Activated CD4-positive, CD25-positive, alpha-beta regulatory T cell treated with anti-CD3 and anti-CD28 coated beads, Interleukin-2, amount 50 U/mL, for 16 hours (primary cell): Measurements from ENCODE around the gene RASAL2.
"Not testable (repeated sequence)": the region's sequence is repeated elsewhere in the genome, so short reads cannot be mapped to it uniquely, and the experiment has no call there.

Source experiments
- DNase-seq: peaks from one replicate; pipeline ENCODE4 v3.0.0-alpha.2; 2020; ENCODE audit warnings: low read depth, low spot score

RASAL2 gene

DNA sequence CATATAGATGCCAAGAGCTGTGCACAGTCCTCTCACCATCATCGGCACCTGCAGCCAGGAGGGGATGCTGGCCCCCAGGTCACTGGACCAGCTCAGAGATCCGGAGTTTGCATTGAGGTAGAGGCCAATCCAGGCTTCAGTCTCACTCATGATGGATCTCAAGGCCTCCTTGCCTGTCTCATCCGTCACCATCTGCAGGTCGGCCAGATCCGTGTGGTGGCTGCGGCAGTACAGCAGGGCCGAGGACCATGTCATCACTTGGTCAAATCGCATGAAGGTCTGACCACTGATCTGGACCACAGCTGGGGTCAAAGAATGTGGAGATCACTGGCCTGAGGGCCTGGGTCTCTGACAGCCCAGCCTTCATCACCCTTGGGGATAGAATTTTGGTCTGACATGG is 396.2 kb downstream of the RASAL2 start:
- no peak for DNase-seq

GRCh38 chr1:178490967-178491366 is 397.1 kb downstream of the RASAL2 start:
- DNase-seq: no peak

DNA sequence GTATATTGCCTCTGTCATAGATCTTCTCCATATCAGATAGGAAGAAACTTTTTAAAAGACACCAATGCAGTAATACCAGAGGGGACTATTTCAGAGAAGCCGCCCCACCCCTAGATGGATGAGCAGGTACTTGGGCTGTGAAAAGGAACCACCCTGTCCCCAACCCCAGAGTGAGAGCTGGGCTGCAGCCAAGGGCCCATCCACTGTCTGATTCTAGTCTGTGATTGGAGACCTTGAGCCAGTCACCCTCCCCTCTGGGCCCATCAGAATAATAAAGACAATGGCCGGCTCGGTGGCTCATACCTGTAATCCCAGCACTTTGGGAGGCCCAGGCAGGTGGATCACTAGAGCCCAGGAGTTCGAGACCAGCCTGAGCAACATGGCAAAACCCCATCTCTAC is 397.8 kb downstream of the RASAL2 start:
- DNase-seq: no peak

DNA sequence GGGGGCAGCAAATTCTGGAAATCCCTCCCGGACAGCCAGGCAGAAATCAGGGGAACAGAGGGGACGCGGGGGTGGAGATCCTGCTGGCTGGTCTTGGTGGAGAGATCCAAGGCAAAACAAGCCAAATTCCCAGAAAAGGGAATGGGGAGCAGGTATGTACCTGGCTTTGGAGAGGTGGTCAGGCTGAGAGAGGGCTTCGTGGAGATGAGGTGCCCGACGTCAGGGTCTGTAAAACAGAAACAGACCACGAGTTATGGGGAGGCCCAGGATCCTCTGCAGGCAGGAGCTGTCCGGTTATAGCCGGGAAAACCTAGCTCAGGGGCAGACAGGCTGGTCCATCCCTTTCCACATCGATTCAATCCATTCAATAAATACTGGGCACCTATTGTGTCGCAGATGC is 398.4 kb downstream of the RASAL2 start:
- DNase-seq: no peak

- DNase-seq: no peak
Measured at GRCh38 chr1:178493301-178493741, 399.4 kb downstream of the RASAL2 start.

DNA sequence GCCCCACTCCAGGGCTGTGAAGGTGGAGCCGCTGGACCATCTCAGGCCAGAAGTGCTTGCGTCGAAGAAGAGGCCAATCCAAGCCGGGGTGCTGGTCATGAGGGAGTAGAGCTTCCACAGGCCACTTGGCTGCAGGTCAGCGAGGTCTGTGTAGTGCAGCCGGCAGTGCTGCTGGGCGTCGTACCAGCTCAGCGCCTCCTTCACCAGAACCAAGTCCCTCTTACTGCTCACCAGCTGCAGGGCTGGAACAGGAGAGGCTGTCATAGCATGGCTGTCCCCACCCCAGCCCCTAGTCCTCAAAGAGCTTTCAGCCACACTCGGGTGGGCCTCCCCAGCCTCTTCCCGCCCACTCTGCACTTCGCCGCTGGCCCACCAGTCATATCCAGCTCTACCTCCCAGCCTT is 400.7 kb downstream of the RASAL2 start:
- DNase-seq: no peak

GRCh38 chr1:178495158-178495557 is 401.3 kb downstream of the RASAL2 start:
- DNase-seq: no peak

DNA sequence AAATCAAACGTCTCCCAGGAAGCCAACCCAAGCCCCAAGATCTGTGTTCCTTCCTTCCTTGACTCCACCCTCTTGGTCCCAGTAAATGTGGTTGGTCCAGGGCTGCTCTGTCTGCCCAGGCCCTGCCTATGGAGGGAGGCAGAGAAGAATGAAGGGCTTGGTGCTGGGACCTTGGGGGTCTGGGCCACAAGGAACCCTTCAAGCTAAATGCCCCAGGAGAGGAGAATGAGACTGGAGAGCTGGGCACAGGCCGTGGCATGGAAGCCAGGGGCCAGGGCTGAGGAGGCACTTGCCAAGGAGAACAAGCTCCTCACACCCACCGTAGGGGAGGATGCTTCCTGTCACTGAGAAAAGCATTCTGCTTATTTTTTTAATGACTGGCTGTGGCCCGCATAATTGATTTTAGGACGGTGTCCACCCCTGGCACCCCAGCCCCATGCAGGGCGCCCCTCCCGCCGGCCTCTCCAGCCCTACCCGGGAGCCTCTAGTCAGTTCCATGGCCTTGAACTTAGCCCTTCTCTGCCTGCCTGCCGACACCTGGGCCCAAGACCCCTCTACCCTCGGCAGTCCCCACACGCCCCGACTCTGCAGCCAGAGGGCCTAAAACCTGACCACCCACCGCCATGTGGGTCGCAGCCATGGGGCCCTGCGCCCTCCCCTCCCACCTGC is 402.0 kb downstream of the RASAL2 start:
- DNase-seq: no peak

DNA sequence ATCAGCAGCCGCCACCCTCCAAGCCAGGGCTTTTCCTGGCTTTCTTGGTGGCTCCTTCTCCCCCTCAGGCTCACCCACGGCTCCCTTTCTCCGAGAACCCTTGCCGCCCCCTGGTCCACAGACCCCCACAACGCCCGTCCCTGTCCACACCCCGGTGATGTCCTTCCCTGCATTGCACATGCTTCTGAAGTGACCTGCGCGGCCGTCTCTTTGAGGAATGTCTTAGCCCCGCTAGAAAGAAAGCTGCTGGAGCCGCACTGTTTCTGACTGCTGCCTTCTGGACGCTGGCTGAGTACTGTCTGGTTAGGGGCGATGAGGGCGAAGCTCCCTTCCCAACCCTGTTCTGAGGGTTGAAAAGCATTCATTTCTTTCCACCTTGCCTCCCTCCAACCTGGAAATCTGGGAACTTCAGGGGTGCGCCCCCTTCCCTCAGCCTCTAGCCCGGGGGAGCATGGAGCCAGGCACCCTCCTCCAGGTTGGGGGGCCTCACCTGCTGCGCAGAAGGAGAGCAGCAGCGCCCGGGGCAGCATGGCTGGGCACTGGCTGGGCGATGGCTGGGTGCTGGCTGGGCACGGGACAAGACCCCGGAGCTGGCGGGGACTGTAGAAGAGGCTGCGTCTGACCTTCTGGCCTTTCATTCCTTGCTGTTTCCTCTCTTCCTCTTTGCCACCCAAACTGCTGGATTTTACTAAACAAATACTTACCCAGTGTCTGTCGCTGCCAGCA is 402.7 kb downstream of the RASAL2 start, which contains the start of gene CLEC20A:
Gene CLEC20A, minus strand, starts transcription at position 555 of the 726 bp plus-strand sequence. Its CDS starts 25 bp downstream, at position 530.
- no peak for DNase-seq

GRCh38 chr1:178497903-178498478 is 404.1 kb downstream of the RASAL2 start:
- DNase-seq: no peak

DNA sequence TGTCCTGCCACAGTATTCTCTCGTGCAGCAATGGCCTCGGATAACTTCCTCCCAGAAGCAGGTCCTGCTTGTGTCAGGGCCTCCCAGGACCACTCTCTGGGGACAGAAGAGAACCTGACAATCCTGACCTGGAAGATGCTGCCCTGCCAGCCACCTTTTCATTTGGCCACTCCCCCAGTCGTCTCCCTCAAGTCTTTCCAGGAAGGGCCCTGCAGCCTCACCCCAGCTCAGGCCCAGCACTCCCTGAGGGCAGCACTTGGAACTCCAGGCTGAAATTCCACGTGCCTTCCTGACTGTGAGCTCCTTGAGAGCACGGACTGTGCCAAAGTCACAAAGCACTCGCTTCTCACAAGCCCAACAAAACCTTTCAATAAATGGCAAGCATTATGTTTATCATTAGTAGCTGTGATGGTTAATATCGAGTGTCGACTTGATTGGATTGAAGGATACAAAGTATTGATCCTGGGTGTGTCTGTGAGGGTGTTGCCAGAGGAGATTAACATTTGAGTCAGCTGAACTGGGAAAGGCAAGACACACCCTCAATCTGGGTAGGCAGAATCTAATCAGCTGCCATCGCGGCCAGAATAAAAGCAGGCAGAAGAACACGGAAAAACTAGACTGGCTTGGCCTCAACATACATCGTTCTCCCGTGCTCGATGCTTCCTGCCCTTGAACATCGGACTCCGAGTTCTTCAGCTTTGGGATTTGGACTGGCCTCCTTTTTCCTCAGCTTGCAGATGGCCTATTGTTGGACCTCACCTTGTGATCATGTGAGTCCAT is 405.2 kb downstream of the RASAL2 start:
- no peak for DNase-seq

- no peak for DNase-seq
Measured at GRCh38 chr1:178500091-178500770, 406.3 kb downstream of the RASAL2 start.

DNA sequence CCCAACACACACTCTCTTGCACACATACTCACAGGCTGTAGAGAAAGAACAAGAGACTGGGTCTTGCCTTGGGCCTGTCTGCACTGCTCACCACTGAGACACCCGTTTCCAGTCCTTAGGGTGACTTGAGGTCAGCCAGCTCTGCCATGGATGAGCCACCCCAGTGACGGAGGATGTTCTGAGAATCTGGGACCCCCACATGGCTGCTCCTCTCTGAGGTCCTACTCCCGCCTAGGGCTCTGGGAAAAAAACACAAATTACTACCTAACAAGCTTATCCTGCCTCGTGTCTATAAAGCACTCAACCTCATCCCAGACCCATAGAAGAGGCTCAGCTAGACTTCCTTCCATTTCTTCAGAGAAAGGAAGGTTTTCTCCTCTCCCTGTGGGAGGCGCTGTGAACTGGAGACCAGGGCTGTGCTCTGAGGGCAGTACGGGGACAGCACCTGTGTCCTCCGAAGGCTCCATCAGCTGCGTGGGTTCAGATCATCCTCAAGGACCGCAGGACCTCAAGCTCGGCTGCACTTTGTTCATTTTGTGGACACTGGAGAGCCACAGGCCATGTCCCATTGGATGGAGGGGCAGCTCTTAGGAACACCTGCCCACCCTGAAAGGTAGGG is 407.1 kb downstream of the RASAL2 start:
- no peak for DNase-seq

DNA sequence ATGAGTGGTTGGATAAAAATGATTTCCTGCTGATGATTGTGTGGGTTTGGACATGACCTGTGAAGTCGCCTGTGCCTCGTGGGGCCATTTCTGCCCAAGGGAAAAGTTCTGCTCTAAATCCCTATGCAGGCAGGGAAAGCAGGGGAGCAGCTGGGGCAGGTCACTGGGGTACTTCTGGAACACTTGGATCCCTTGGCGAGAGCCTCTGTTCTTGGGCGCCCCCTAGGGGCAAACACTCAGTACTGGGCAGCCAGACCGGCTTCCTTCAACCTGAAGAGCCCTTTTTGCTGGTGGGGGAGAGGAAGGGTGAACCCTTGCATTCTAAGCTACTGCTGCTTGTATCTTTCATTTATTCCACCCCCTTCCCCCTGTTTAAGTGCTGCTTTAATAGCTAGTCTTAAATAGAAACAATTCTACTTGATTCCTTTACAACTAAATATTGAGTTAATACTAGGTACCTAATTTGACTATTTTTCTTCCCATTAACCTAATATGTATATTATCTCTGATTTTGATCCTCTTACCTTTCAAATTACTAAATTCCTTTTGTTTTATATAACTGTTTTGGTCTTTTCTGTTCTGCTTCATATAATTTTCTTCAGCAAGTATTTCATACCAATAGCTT is 407.9 kb downstream of the RASAL2 start:
- DNase-seq: no peak

DNA sequence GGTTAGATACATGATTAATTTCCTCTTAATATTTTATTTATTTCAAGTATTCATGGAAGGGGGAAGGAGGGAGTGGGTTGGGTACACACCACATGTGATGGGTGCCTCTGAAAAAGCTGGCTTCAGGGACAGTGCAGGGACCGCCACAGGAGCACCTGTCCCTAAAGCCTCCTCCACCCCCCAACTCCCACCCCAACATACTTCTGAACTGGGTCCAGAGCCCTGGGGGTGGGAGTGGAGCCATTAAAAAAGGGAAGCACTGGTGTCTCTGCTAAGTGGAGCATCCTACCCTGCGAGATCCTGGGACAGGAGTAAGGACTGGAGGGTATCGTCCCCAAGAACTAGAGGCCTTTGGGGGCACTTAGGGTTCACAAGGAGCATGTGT is 408.4 kb downstream of the RASAL2 start:
- DNase-seq: no peak

GRCh38 chr1:178502856-178503255 is 409.0 kb downstream of the RASAL2 start:
- DNase-seq: no peak

GRCh38 chr1:178503316-178503715 is 409.4 kb downstream of the RASAL2 start:
- not testable (repeated sequence) for DNase-seq

- no peak for DNase-seq
Measured at GRCh38 chr1:178503849-178504248, 409.9 kb downstream of the RASAL2 start.

DNA sequence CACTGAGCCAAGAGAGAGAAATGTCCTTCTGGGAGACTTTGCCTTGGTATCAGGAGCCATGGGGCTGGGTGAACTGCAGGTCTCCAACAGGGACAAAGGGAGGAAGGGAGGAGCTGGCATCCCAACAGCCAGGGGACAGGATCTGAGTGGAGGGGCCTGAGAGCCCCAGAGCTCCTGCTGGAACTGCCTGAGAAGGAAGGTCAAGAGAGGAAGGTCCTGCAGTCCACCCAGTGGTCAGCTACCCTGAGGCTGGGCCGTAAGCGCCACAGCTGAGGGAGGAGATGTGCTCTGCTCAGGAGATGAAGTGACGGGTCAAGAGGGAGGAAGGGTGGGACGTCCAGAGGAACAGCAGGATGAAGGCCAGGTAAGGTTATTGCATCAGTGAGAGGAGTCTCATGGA is 410.4 kb downstream of the RASAL2 start:
- no peak for DNase-seq

- no peak for DNase-seq
Measured at GRCh38 chr1:178506177-178506576, 412.3 kb downstream of the RASAL2 start.

DNA sequence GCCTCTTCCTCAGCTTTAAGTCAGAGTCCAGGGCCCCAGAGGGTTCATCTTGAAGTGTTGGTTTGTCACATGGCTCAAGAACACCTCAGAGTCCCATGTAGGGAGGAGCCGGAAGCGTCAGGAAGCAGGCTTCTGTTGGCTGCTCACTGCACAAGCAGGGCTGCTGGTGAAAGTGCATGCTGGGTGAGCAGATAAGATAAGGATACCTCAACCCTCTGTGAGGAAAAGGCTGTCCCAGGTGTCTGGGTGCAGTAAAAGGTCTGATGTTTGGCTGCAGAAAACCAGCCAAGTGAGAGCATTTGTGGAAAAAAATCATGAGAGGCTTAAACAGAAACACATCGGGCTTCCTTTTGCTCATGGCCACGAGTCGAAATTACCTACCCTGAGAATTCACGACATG is 412.8 kb downstream of the RASAL2 start:
- no peak for DNase-seq
